ENCODE measurements around the gene SLIT2. TPM values are rescaled to one million over a fixed set of nuclear protein-coding genes. Genes with fewer than 3 reads are reported as not detected.

SLIT2 gene
- total and polyA plus RNA-seq, 2 of the 13 experiments (the other 11 are each of a cell fraction or from before 2014, with no cell fraction given) = 0.03 TPM; not detected in 1

DNA sequence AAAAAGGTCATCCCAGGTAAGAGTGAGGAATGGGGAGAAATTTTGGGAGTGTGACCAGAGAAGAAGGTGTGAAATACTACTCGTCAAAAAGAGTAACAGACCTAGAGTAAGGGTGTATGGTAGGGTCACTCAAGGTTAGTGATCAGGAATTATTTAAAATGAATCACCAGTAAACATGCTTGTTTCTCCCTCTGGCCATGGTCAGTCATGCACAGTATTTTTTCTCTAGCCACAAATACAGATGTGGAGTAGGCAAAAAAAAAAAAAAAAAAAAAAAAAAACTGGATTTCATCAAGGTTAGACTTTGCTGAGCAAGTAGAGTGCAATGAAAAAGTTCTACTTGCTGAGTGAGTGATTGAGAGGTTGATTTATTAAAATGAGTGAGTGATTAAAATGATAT lies 34.2 kb upstream of the SLIT2 start (continued):
- no peak for TF ChIP-seq AGO1 (IDR thresholded peaks at IDR 0.05; ENCODE audit: low read depth, low read length, poor library complexity, severe bottlenecking)
- TF ChIP-seq, protein P1, sequence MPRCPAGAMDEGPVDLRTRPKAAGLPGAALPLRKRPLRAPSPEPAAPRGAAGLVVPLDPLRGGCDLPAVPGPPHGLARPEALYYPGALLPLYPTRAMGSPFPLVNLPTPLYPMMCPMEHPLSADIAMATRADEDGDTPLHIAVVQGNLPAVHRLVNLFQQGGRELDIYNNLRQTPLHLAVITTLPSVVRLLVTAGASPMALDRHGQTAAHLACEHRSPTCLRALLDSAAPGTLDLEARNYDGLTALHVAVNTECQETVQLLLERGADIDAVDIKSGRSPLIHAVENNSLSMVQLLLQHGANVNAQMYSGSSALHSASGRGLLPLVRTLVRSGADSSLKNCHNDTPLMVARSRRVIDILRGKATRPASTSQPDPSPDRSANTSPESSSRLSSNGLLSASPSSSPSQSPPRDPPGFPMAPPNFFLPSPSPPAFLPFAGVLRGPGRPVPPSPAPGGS (CRISPR knock-in tag; IDR thresholded peaks at IDR 0.05) = no peak
- TF ChIP-seq, protein P2, sequence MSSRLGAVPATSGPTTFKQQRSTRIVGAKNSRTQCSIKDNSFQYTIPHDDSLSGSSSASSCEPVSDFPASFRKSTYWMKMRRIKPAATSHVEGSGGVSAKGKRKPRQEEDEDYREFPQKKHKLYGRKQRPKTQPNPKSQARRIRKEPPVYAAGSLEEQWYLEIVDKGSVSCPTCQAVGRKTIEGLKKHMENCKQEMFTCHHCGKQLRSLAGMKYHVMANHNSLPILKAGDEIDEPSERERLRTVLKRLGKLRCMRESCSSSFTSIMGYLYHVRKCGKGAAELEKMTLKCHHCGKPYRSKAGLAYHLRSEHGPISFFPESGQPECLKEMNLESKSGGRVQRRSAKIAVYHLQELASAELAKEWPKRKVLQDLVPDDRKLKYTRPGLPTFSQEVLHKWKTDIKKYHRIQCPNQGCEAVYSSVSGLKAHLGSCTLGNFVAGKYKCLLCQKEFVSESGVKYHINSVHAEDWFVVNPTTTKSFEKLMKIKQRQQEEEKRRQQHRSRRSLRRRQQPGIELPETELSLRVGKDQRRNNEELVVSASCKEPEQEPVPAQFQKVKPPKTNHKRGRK (CRISPR knock-in tag; IDR thresholded peaks at IDR 0.05) = no peak

DNA sequence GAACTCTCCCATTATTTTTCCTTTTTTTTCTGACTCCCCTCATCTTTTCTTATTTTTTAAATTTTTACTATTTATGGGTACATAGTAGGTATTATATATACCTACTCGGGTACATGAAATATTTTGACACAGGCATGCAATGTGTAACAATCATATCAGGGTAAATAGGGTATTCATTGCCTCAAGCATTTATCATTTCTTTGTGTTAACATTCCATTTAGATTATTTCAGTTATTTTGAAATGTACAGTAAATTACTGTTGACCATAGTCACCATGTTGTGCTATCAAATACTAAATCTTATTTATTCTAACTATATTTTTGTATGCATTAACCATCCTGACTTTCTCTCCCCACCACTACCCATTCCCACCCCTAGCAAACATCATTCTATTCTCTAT lies 33.8 kb upstream of the SLIT2 start:
- Histone ChIP-seq H3K79me2 (ENCODE audit: insufficient read depth, low read length) (no peaks in the 10 kb centered on the region), H3K9me3 (ENCODE audit: low read length) (peaks cover 25% of the 10 kb centered on the region), H2AFZ (ENCODE audit: low read length) (no peak overlapping the region), H4K20me1 (ENCODE audit: insufficient read depth, low read length) (no peaks in the 10 kb centered on the region), H3K4me3 (replicated peaks in 1 of 3; ENCODE audit: insufficient read depth in 1 of 3, low read depth in 2 of 3, low read length in 3 of 3) (no peak overlapping the region), H3K4me1 (ENCODE audit: insufficient read depth, low read length) (no peaks in the 10 kb centered on the region), H3K9ac (ENCODE audit: insufficient read depth, low read depth, low read length) (no peak overlapping the region), H3K4me2 (ENCODE audit: low read depth, low read length) (no peak overlapping the region), H3K27ac (ENCODE audit: extremely low read length, insufficient read depth, low read length) (no peak overlapping the region), H3K36me3 (replicated peaks in 1 of 2; ENCODE audit: control insufficient read depth in 1 of 2, insufficient read depth in 2 of 2, low read length in 2 of 2) (no peaks in the 10 kb centered on the region), H3K27me3 (ENCODE audit: control insufficient read depth in 1 of 2, insufficient read depth in 2 of 2, low read length in 2 of 2) (no peaks in the 10 kb centered on the region)
- no peak for TF ChIP-seq ZNF546 (CRISPR knock-in tag; conservative IDR thresholded peaks at IDR 0.05)
- 0% methylated on average over 1 of the region's 1 CpG for WGBS (ENCODE audit: low lambda C conversion rate)
- no peak for DNase-seq (ENCODE audit: low spot score)
- in situ Hi-C loops (cut with HindIII; ENCODE audit: extremely low pct_ligation_motif_present, low pct_unique_long_range_greater_than_20kb) (no loop called here), intact Hi-C loops (cut with micrococcal nuclease; ENCODE audit: unreplicated experiment) (no loop called here)
- no TSS peak for BruUV-seq (replicated peaks)
- no peak for FAIRE-seq
- CTCF ChIA-PET (ENCODE audit: low intra/inter-chr PET ratio, low total read pairs) = no interaction called here
- POLR2A ChIA-PET = no interaction called here
- no peak for ATAC-seq

All from HepG2 (cell line).